Keratinocyte (primary cell): ENCODE results near the gene TTC39B. TPM values are rescaled to one million over a fixed set of nuclear protein-coding genes. Genes with fewer than 3 reads are reported as not detected.

ENCODE experiments used
- DNase-seq: peaks from one replicate; pipeline ENCODE4 v3.0.0-alpha.2; 2011; ENCODE audit warnings: low read depth, missing footprints, low spot score
- FAIRE-seq: peaks from 2 replicates; lab custom pipeline; 2011; peaks lifted over from hg19 to GRCh38; lab: Jason Lieb, UNC
- H2AFZ ChIP-seq: 2 replicates; pipeline ENCODE4 v1.6.0; 2012; ENCODE audit warnings: low read length, control low read depth, inconsistent platforms; ENCODE audit not compliant: control insufficient read depth
- H3K27ac ChIP-seq: 2 replicates; pipeline ENCODE4 v1.5.1; 2011; ENCODE audit warnings: low read length; ENCODE audit not compliant: control insufficient read depth, insufficient read depth
- H3K27me3 ChIP-seq: 3 replicates; pipeline ENCODE4 v1.6.0; 2011; ENCODE audit warnings: low read length; ENCODE audit not compliant: control insufficient read depth, insufficient read depth; ENCODE audit errors: extremely low read depth
- H3K36me3 ChIP-seq, 2 experiments: 2 replicates in 1 of 2; 3 replicates in 1 of 2; pipeline ENCODE4 v1.5.1; 2011; ENCODE audit warnings: low read length in 2 of 2, mild to moderate bottlenecking in 1 of 2; ENCODE audit not compliant: control insufficient read depth in 2 of 2, insufficient read depth in 2 of 2; ENCODE audit errors: extremely low read depth in 1 of 2
- H3K4me1 ChIP-seq: 3 replicates; pipeline ENCODE4 v1.5.1; 2011; ENCODE audit warnings: low read length; ENCODE audit not compliant: control insufficient read depth, insufficient read depth; ENCODE audit errors: extremely low read depth
- H3K4me2 ChIP-seq: 3 replicates; pipeline ENCODE4 v1.6.0; 2011; ENCODE audit warnings: low read depth, low read length; ENCODE audit not compliant: control insufficient read depth, insufficient read depth; ENCODE audit errors: extremely low read depth
- H3K4me3 ChIP-seq, 3 experiments: fragments of 200-600 bp in 1 of 3; sonication (generic) in 1 of 3; 2 replicates in 2 of 3; 3 replicates in 1 of 3; pipeline ENCODE4 v1.5.1; 2011 to 2016; ENCODE audit warnings: low read length in 3 of 3, mild to moderate bottlenecking in 3 of 3, control low read depth in 2 of 3, inconsistent platforms in 1 of 3, low read depth in 1 of 3, mixed read lengths in 1 of 3, mixed run types in 1 of 3, moderate library complexity in 1 of 3; ENCODE audit not compliant: control insufficient read depth in 2 of 3, insufficient read depth in 2 of 3; ENCODE audit errors: extremely low read depth in 1 of 3
- H3K79me2 ChIP-seq: 2 replicates; pipeline ENCODE4 v1.6.0; 2012; ENCODE audit warnings: low read length; ENCODE audit not compliant: control insufficient read depth, insufficient read depth
- H3K9ac ChIP-seq: 3 replicates; pipeline ENCODE4 v1.6.0; 2011; ENCODE audit warnings: low read length; ENCODE audit not compliant: control insufficient read depth, insufficient read depth; ENCODE audit errors: extremely low read depth
- H3K9me1 ChIP-seq: 3 replicates; pipeline ENCODE4 v1.6.0; 2011; ENCODE audit warnings: low read length; ENCODE audit not compliant: control insufficient read depth, insufficient read depth; ENCODE audit errors: extremely low read depth
- H3K9me3 ChIP-seq: 2 replicates; pipeline ENCODE4 v1.5.1; 2012; ENCODE audit warnings: low read depth, low read length; ENCODE audit not compliant: control insufficient read depth
- H4K20me1 ChIP-seq: 3 replicates; pipeline ENCODE4 v1.6.0; 2011; ENCODE audit warnings: low read length; ENCODE audit not compliant: control insufficient read depth, insufficient read depth; ENCODE audit errors: extremely low read depth
- EZH2 ChIP-seq: IDR thresholded peaks from one replicate; pipeline ENCODE4 v1.6.1; 2012; ENCODE audit warnings: inconsistent platforms, mild to moderate bottlenecking, low read length, moderate library complexity
- dilution Hi-C: fragments of 300-500 bp; cut with MboI; formaldehyde crosslinking; loops from one replicate; pipeline ENCODE4 v1.7.0; 2020; ENCODE audit warnings: low sequenced_read_pairs; ENCODE audit not compliant: extremely low pct_ligation_motif_present
- polyA plus RNA-seq, 5 experiments: library from polyadenylated mRNA; depleted of rRNA in 3 of 5; stranded (reverse) in 3 of 5; stranded (forward) in 1 of 5; unstranded in 1 of 5; fragments of >200 nt; gene quantifications; 1 replicate in 1 of 5; 2 replicates in 3 of 5; 3 replicates in 1 of 5; pipeline versions ENCODE4 v1.2.1 to v1.2.3, GENCODE V29; 2011 to 2012; ENCODE audit warnings: missing spikeins in 2 of 5, low read depth in 1 of 5, low replicate concordance in 1 of 5
- TF ChIP-seq, protein P1 (sequence below), 3 experiments: IDR thresholded peaks in 1 of 3; conservative IDR thresholded peaks in 1 of 3; optimal IDR thresholded peaks in 1 of 3; 2 replicates in 2 of 3; 3 replicates in 1 of 3; pipeline versions ENCODE3 to v1.5.1; 2011; ENCODE audit warnings: low read length in 3 of 3, mild to moderate bottlenecking in 3 of 3, moderate library complexity in 2 of 3, control low read depth in 1 of 3, inconsistent platforms in 1 of 3; ENCODE audit not compliant: insufficient read depth in 2 of 3; ENCODE audit errors: extremely low read depth in 1 of 3

The TTC39B gene
- polyA plus RNA-seq, 1 donor (not counting 4 experiments of a cell fraction or from before 2014, with no cell fraction given) = 9.7 TPM

- dilution Hi-C loops = no loop called here
- Histone ChIP-seq H3K4me1 (no peaks in the 10 kb centered on the region), H3K36me3 (peaks cover 0 to 10% of the 10 kb centered on the region in 2 experiments)
Measured at GRCh38 chr9:15191378-15191777, 115.6 kb downstream of the TTC39B start.

DNA sequence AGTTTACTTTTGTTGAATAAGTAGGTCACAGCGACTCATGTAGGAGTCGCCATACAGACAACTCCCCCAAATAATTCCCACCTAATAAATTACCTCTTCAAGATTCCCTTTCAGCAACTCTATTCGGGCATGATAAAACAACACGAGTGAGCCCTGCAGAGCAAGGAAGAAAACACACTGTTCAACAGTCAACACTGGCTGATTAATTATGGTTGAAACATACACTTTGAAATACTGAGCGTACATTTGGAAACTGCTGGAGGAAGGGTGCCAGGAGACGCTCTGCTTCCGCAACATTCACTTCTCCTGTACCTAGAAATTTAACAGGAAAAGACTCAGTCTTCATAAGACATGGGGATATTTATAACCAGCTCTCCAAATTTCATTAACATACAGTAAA, 117.5 kb downstream of the TTC39B start:
- no peaks in the 10 kb centered on the region for H3K4me1 ChIP-seq
- no peaks in the 10 kb centered on the region for H3K9me3 ChIP-seq
- no peak for FAIRE-seq
- H3K9ac ChIP-seq = no peak overlapping the region
- H3K79me2 ChIP-seq = no peaks in the 10 kb centered on the region
- H3K4me2 ChIP-seq = no peak overlapping the region
- peaks cover 0 to 12% of the 10 kb centered on the region in 2 experiments for H3K36me3 ChIP-seq
- H2AFZ ChIP-seq = no peak overlapping the region
- DNase-seq = no peak
- H3K4me3 ChIP-seq = no peak overlapping the region
- dilution Hi-C loops = no loop called here
- no peaks in the 10 kb centered on the region for H3K9me1 ChIP-seq
- no peaks in the 10 kb centered on the region for H4K20me1 ChIP-seq
- no peak for TF ChIP-seq EZH2
- TF ChIP-seq, protein P1, sequence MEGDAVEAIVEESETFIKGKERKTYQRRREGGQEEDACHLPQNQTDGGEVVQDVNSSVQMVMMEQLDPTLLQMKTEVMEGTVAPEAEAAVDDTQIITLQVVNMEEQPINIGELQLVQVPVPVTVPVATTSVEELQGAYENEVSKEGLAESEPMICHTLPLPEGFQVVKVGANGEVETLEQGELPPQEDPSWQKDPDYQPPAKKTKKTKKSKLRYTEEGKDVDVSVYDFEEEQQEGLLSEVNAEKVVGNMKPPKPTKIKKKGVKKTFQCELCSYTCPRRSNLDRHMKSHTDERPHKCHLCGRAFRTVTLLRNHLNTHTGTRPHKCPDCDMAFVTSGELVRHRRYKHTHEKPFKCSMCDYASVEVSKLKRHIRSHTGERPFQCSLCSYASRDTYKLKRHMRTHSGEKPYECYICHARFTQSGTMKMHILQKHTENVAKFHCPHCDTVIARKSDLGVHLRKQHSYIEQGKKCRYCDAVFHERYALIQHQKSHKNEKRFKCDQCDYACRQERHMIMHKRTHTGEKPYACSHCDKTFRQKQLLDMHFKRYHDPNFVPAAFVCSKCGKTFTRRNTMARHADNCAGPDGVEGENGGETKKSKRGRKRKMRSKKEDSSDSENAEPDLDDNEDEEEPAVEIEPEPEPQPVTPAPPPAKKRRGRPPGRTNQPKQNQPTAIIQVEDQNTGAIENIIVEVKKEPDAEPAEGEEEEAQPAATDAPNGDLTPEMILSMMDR (optimal IDR thresholded peaks at IDR 0.05 in 1 of 3, IDR thresholded peaks at IDR 0.05 in 1 of 3, conservative IDR thresholded peaks at IDR 0.05 in 1 of 3; ENCODE audit: extremely low read depth in 1 of 3, insufficient read depth in 2 of 3, low read length in 3 of 3) = no peak
- no peaks in the 10 kb centered on the region for H3K27me3 ChIP-seq
- H3K27ac ChIP-seq = no peak overlapping the region

More at GRCh38 chr9:15191378-15191777, 115.6 kb downstream of the TTC39B start:
- no peaks in the 10 kb centered on the region for H3K9me1 ChIP-seq
- FAIRE-seq = no peak
- H3K79me2 ChIP-seq = no peaks in the 10 kb centered on the region
- H3K4me3 ChIP-seq = no peak overlapping the region
- DNase-seq = no peak
- H3K27me3 ChIP-seq = no peaks in the 10 kb centered on the region
- no peaks in the 10 kb centered on the region for H3K9me3 ChIP-seq
- H2AFZ ChIP-seq = no peak overlapping the region
- TF ChIP-seq, protein P1 (optimal IDR thresholded peaks at IDR 0.05 in 1 of 3, IDR thresholded peaks at IDR 0.05 in 1 of 3, conservative IDR thresholded peaks at IDR 0.05 in 1 of 3; ENCODE audit: extremely low read depth in 1 of 3, insufficient read depth in 2 of 3, low read length in 3 of 3) = no peak
- no peak for TF ChIP-seq EZH2
- H3K9ac ChIP-seq = no peak overlapping the region
- no peaks in the 10 kb centered on the region for H4K20me1 ChIP-seq
- no peak overlapping the region for H3K27ac ChIP-seq
- H3K4me2 ChIP-seq = no peak overlapping the region
